PC-3 (cell line): ENCODE data around the gene DOCK1.

Source experiments
- EZH2 ChIP-seq: fragments of 300-600 bp; sonication (generic); IDR thresholded peaks from one replicate; pipeline ENCODE4 v1.6.1; 2017; ENCODE audit warnings: antibody characterized with exemption, mild to moderate bottlenecking, low read length; ENCODE audit not compliant: unreplicated experiment
- EZH2phosphoT487 ChIP-seq: fragments of 300-600 bp; sonication (generic); IDR thresholded peaks from 2 replicates; pipeline ENCODE4 v1.6.1; 2018; ENCODE audit warnings: mild to moderate bottlenecking, antibody characterized with exemption, low read length, borderline replicate concordance
- TF ChIP-seq, protein P1 (sequence below): fragments of 300-600 bp; sonication (generic); conservative IDR thresholded peaks from 2 replicates; pipeline ENCODE4 v1.5.1; 2017; ENCODE audit warnings: antibody characterized with exemption, low read depth, mild to moderate bottlenecking, low read length

GRCh38 chr10:127370601-127371000 is 465.4 kb downstream of the DOCK1 start:
- no peak for TF ChIP-seq EZH2
- TF ChIP-seq, protein P1, sequence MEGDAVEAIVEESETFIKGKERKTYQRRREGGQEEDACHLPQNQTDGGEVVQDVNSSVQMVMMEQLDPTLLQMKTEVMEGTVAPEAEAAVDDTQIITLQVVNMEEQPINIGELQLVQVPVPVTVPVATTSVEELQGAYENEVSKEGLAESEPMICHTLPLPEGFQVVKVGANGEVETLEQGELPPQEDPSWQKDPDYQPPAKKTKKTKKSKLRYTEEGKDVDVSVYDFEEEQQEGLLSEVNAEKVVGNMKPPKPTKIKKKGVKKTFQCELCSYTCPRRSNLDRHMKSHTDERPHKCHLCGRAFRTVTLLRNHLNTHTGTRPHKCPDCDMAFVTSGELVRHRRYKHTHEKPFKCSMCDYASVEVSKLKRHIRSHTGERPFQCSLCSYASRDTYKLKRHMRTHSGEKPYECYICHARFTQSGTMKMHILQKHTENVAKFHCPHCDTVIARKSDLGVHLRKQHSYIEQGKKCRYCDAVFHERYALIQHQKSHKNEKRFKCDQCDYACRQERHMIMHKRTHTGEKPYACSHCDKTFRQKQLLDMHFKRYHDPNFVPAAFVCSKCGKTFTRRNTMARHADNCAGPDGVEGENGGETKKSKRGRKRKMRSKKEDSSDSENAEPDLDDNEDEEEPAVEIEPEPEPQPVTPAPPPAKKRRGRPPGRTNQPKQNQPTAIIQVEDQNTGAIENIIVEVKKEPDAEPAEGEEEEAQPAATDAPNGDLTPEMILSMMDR: no peak
- no peak for TF ChIP-seq EZH2phosphoT487
